GM10847 (cell line): ENCODE results near the gene NPHP4.

Experiments
- POLR2A ChIP-seq: IDR thresholded peaks from 2 replicates; pipeline ENCODE4 v1.6.1; 2011; ENCODE audit not compliant: insufficient read length; ENCODE audit errors: extremely low read depth

The NPHP4 gene

DNA sequence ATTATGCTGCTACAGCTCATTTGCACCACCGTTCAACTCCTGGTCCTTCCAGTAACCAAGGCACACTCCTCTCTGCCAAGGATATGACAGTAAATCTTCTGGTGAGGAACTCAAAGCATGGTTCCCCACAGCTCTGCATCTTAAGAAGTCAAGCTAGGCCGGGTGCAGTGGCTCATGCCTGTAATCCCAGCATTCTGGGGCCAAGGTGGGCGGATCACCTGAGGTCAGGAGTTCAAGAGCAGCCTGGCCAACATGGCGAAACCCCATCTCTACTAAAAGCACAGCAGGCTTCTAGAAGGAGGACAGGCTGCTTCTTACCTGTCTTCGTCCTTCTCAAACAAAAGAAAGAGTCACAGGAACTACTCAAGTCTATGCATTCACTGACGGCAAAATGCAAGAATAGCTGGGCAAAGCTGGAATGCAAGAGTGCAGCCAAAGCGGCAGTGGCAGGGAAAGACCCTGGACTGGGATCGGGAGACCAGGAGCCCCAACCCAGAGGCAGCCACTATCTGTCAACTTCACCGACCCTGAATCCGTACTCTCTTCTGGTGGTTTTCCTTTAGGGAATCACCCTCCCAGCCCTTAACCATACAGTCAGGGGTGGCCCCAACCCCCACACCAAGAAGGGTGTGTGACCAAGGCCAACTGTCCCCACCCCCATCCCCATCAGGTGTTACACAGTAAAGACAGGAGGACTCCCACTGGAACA lies 75.5 kb downstream of the NPHP4 start:
- TF ChIP-seq POLR2A, result no peak

DNA sequence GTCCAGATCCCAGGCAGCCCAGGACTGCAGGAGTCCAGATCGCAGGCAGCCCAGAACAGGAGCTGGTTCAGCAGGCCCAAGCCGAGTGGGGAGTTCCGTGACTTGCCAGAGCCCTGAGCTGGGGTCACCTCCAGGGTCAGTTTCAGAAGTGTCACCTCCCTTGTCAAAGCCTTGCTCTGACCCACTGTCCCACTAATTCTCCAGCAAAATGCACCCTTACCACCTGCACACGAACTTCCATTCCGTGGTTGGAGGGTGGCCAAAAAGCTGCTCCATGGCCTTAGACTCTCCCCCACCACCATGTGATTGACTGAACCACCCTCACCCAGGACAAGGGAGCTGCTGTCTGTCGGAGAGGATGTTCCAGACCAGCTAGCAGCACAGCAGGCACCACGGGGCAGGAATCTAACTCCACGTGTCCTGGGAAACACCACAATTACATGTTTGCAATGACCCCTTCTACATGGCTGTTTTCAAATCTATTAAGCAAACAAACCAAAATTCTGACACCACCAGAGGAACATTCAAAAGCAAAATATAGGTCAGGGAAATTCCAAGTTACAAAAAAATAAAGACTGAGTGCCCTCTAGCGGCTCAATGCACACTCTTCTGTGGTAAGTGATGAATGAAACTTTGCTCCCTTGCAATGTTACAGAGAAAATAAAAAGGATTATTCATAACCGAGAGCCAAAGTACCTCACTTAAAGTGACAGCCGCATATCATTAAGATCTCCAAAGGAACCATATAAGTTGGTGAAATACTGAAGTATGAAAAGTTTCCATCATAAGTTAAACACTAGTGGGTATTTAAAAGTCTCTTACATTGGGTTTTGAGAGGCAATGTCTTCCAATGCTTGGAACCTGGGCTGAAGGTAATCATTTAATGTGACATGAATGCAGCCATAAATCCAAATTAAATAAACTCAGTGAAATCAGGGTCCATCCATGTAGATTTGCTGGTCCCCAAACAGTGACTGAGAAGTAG lies 76.3 kb downstream of the NPHP4 start:
- TF ChIP-seq POLR2A, result no peak

DNA sequence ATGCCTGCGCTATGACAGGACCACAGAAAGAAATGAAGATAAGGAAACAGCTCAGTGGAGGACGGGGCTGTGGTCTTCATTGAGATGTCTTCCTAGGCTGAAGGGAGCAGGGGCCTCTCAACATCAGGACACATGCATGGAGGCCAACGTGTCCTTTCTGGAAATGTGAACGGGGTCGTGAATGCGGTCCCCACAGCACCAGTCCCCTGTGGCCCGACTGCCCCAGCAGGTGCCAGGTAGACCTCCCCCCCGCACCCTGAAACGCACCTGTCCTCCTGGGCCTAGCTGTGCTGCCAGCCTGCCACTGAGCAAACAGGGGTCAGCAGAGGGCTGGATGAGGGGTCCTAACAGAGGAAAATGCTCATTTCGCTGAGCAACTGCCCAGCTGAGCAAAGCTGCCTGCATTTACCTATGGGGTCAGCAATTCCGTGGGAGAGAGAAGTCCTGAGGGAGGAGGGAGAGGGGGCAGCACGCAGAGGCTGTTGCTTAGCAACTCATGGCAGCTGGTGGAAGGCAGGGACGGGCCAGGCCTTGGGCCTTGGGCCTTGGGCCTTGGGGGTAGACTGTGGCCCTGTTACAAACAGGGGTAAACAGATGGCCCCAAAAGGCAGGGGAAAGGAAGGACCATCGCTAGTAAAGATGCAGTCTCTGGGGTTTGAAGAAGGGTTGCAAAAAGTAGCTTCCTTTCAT lies 77.4 kb downstream of the NPHP4 start:
- TF ChIP-seq POLR2A, result no peak

DNA sequence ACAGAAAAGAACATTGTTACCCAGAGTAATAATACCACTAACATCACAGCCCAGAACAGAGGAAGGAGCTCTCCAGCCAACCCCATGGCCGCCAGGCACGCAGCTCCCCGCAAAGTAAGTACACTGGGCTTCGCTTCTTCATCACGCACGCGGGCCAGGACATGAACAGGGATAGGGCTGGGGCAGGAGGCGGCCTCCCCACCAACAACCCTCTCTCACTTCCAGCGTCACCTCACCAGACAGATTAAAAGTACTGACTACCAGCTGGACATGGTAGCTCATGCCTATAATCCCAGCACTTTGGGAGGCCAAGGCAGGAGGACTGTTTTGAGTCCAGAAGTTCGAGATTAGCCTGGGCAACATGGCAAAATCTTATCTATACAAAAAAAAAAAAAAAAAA lies 78.3 kb downstream of the NPHP4 start:
- no peak for TF ChIP-seq POLR2A

DNA sequence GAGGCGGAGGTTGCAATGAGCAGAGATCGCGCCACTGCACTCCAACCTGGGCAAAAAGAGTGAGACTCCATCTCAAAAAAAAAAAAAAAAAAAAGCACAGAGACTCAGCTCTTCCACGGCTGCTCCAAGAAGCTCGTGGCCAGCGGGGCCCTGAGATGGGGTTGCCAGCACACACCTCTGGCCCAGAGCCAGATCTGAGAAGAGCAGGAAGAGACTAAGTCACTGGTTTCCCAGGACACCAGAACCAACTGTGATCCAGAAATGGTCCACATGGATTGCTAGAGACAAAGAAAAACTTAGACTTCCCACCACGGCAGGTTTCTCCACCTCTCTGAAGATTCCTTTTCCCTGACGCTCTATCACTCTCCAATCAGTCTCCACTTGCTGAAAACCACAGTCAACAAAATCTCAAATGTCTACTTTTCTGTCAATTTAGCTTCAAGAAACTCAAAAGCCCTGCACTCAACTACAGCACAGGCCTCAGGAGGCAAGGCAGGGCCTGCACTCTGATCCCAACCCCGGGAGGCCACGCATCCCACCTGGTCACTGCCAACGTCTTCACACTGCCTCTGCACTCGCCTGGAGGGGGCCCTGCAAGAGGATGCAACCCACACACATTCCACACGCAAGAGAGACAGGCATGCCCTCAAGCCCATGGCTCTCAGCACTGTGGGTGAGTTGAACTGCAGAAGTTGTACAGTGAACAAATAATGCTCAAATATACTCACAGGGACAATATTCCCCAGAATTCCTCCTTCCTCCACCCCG lies 79.0 kb downstream of the NPHP4 start:
- no peak for TF ChIP-seq POLR2A

DNA sequence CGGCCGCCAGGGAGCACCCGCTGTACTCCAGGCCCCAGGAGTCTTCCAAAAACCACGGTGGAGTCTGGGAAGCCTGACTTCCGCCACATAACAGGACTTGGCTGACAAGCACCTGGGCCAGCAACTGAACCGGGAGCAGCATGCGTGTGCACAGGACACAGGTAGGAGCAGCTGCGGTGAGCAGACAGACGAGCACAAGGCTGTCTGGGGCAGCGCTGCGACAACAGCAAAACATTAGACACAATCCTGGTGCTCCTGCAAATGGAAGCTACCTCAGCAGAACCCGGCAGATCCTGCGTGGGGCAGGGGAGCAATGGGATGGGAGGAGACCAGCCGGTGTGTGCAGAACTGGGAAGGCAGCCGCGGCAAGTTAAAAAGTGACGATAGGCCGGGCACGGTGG lies 80.4 kb downstream of the NPHP4 start:
- TF ChIP-seq POLR2A, result no peak

DNA sequence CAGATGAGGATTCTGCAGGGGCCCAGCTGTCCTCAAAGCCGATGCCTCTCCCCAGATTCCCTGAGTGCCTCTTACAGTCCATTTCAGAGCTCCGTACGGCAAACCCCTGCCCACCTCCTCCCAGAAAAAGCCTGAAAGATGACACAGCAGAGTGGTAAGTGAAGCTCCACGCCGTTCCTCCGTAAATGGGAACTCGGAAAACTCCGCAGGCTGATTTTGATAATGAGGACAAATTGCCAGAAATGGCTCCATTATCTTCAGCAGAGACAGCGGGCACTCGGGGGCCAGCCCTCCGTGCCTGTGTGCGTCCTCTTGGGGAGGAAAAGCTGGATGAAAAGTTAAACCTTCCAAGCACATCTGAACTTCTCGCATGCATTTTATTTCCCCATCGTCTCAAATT lies 81.1 kb downstream of the NPHP4 start:
- no peak for TF ChIP-seq POLR2A

DNA sequence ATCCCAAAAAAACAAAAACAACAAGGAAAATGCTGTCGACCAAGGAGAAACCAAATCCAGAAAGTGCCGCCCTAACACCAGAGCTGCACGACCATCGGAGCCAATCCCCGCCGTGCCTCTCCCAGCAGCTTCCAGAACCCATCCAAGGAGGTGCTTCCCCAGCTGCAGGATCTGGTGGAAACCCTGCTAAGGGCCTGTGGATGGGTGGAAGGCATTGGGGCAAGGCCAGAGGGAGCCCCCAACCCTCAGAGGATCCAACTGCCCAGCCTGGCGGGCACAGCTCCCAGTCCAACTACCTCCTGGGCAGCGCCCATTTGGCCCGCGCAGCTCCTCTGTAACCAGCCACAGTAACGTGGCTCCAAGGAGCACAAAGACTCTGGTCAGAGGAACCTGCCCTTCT lies 81.6 kb downstream of the NPHP4 start:
- no peak for TF ChIP-seq POLR2A

DNA sequence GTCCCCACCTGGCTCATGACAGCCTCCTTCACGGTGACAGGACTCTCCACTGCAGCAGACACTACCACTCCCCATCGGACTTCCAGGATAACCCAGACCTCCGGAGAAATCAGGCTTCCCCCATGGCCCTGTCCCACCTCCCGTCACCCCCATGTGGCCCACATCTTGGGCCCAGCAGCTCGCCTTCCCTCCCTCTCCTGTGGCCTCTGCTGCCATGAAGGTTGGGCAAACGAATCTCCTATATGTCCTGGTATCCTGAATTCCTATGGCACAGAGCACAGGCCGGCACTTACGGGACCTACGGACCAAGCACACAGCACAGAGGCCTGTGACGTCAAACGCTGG lies 82.0 kb downstream of the NPHP4 start:
- TF ChIP-seq POLR2A, result no peak

DNA sequence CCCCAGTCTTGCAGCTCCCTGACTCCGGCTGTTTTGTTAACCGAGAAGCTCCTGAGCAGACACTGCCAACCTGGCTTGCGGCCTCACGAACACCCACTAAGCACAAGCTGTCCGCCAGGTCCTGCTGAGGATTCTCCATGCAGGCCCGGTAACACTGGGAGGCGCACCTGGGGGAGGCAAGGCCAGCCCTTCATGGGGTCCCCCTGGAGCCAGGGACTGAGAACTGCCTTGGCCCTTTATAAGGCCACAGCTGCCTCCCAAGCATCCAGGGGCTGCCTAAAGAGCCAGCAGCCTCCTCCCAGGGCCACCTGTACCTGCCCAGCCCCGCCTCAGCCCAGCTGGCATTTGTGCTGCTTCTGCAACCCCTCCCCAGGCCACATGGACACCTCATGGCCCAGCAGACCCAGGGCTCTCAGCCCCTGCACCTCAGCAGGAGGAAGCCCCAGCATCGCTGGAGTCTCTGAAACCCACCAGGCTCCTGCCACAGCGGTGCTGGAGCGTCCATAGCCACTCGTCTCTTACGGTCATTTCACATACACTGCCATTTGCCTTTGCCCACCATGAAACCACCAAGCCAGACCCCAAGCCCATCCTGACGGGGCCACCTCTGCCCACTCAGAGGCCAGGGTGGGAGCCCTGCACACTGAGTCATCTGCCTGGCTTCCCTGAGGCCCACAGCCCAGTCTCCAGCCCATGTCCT lies 82.5 kb downstream of the NPHP4 start:
- no peak for TF ChIP-seq POLR2A

DNA sequence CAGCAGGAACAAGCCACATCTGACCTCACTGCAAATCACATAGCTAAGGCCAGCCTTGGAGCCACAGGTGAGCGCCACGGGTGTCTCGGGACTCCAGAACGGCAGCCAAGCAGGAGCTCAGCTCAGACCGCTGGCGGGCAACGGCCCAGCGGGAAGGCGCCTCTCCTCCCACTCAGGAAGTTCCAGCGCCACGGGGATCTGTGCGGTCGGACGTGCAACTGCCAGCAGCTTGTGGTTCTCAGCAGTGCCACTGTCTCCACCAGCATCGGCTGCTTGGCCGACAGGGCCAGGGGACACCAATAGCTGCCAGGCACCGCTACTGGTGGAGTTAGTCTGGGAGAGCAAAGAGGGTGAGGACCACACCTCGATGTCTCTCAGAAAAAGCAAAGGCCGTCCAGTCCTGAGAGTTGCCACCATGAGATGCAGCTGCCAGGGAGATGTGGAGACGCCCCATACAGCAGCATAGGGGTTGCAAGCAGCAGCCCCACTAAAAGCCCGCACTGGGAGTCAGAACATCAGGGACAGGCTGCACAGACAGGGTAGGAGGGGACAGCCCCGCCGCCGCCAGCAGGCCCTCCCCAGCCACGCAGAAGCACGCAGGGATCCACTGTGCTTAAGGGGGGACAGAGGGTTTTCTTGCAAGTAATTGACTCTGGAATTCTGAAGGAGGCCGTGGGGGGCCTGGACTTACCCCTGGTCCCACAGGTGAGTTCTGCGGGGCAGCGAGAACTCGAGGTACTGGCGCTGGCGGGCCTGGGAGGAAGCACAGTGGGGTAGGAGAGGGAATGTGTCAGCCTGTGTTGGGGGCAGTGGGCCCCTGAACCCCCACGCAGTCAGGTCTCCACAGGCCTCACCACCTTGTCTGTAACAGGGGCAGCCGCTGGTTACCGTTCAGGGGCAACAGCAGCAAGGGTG lies 83.5 kb downstream of the NPHP4 start:
- no peak for TF ChIP-seq POLR2A

DNA sequence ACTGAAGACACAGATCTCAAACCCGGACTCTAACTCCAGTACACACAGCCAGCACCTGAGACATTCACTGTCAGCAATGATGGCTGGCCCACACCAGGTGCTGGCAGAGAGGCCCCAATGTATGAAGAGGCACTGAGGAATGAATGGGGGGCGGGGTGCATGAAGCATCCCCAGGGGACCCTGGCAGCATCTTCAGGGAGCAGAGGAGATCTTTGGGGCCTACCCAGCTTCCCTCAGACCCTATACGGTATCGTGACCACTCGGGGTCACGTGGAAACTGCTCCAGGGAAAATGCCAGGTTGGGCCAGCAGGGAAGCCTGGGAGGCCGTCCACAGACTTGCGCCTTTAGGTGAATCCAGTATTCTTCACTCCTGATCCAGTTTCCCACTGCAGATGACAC lies 84.3 kb downstream of the NPHP4 start:
- no peak for TF ChIP-seq POLR2A

DNA sequence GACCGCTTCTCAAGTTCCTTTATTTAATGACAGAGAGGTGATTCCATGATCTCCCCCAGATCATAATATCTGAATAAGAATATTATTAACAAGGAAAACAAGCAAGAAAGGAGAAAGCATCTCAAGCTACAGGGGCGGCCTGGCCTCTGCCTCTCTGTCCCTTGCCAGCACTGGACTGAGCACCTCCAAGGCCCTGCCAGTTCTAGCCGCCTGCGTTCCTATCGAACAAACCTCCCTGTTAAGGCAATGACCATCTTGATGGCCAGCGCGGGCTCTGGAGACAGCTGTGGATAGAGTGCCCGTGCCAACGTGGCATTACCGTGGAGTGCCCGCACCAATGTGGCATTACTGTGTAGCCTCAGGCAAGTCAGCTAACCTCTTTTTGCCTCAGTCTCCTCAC lies 84.8 kb downstream of the NPHP4 start:
- no peak for TF ChIP-seq POLR2A
